CD14-positive monocyte (primary cell): ENCODE results near the gene PAK5. TPM values are rescaled to one million over a fixed set of nuclear protein-coding genes. Genes with fewer than 3 reads are reported as not detected.

ENCODE experiments used
- DNase-seq, 3 donors: peaks; one replicate each; pipeline ENCODE4 v3.0.0-alpha.2; 2011 to 2022
- H2AFZ ChIP-seq: 2 replicates; pipeline ENCODE4 v1.6.0; 2012; ENCODE audit warnings: mild to moderate bottlenecking, low read depth, low read length, inconsistent platforms; ENCODE audit not compliant: insufficient read depth, poor library complexity, severe bottlenecking
- H3K27ac ChIP-seq, 2 donors: 1 replicate in 1 of 2; 2 replicates in 1 of 2; pipeline ENCODE4 v1.5.1; 2012 to 2013; ENCODE audit warnings: low read length in 2 of 2, control low read depth in 1 of 2, inconsistent platforms in 1 of 2, low read depth in 1 of 2, mild to moderate bottlenecking in 1 of 2
- H3K27me3 ChIP-seq, 2 donors: one replicate each; pipeline versions ENCODE4 v1.6.0 to v1.6.1; 2011 to 2013; ENCODE audit warnings: low read length in 2 of 2; ENCODE audit not compliant: control insufficient read depth in 2 of 2, insufficient read depth in 2 of 2
- H3K36me3 ChIP-seq, 2 donors: replicated peaks in 1 of 2; 1 replicate in 1 of 2; 2 replicates in 1 of 2; pipeline versions ENCODE4 v1.5.1 to v1.6.1; 2012 to 2013; ENCODE audit warnings: low read length in 2 of 2, control low read depth in 1 of 2, inconsistent platforms in 1 of 2, mild to moderate bottlenecking in 1 of 2; ENCODE audit not compliant: insufficient read depth in 2 of 2, control insufficient read depth in 1 of 2
- H3K4me1 ChIP-seq, 2 donors: 1 replicate in 1 of 2; 2 replicates in 1 of 2; pipeline versions ENCODE4 v1.5.1 to v1.6.1; 2012 to 2013; ENCODE audit warnings: low read length in 2 of 2, control low read depth in 1 of 2, inconsistent platforms in 1 of 2, mild to moderate bottlenecking in 1 of 2, moderate library complexity in 1 of 2; ENCODE audit not compliant: insufficient read depth in 2 of 2, control insufficient read depth in 1 of 2
- H3K4me2 ChIP-seq: replicated peaks from 2 replicates; pipeline ENCODE3; 2012; ENCODE audit warnings: low read length, moderate library complexity, mild to moderate bottlenecking; ENCODE audit not compliant: poor library complexity, severe bottlenecking; ENCODE audit errors: extremely low read depth
- H3K4me3 ChIP-seq, 3 experiments: fragments of 200-600 bp in 1 of 3; sonication (generic) in 1 of 3; replicated peaks in 1 of 3; 1 replicate in 2 of 3; 2 replicates in 1 of 3; pipeline ENCODE4 v1.5.1; 2011 to 2013; ENCODE audit warnings: low read length in 3 of 3, mild to moderate bottlenecking in 3 of 3, control low read depth in 2 of 3, low read depth in 2 of 3, inconsistent platforms in 1 of 3, moderate library complexity in 1 of 3
- H3K79me2 ChIP-seq: 2 replicates; pipeline ENCODE4 v1.6.0; 2012; ENCODE audit warnings: mild to moderate bottlenecking, control low read depth, inconsistent platforms, low read length, moderate library complexity; ENCODE audit not compliant: insufficient read depth
- H3K9ac ChIP-seq: 2 replicates; pipeline ENCODE4 v1.6.0; 2017; ENCODE audit warnings: low read length, mild to moderate bottlenecking; ENCODE audit not compliant: insufficient read depth, poor library complexity, severe bottlenecking
- H3K9me3 ChIP-seq, 2 donors: replicated peaks in 1 of 2; 1 replicate in 1 of 2; 2 replicates in 1 of 2; pipeline versions ENCODE4 v1.5.1 to v1.6.1; 2012 to 2013; ENCODE audit warnings: low read length in 2 of 2, control low read depth in 1 of 2; ENCODE audit not compliant: control insufficient read depth in 1 of 2, insufficient read depth in 1 of 2
- H4K20me1 ChIP-seq: 2 replicates; pipeline ENCODE4 v1.6.0; 2012; ENCODE audit warnings: mild to moderate bottlenecking, low read length, control low read depth, moderate library complexity; ENCODE audit not compliant: insufficient read depth
- H3K27ac Mint-ChIP-seq, 7 donors: one replicate each; pipeline ENCODE4 v1.8.0; 2020; ENCODE audit warnings: mild to moderate bottlenecking in 7 of 7, mixed read lengths in 7 of 7, moderate library complexity in 6 of 7, inconsistent platforms in 2 of 7
- H3K27me3 Mint-ChIP-seq, 3 donors: one replicate each; pipeline ENCODE4 v1.8.0; 2021 to 2022; ENCODE audit warnings: low read depth in 3 of 3, mild to moderate bottlenecking in 3 of 3, mixed read lengths in 3 of 3, moderate library complexity in 3 of 3, inconsistent platforms in 1 of 3
- H3K36me3 Mint-ChIP-seq, 2 donors: one replicate each; pipeline ENCODE4 v1.8.0; 2020; ENCODE audit warnings: mixed read lengths in 2 of 2, inconsistent platforms in 1 of 2, mild to moderate bottlenecking in 1 of 2
- H3K4me1 Mint-ChIP-seq: one replicate; pipeline ENCODE4 v1.8.0; 2020; ENCODE audit warnings: mild to moderate bottlenecking, mixed read lengths
- H3K4me3 Mint-ChIP-seq, 2 donors: one replicate each; pipeline ENCODE4 v1.8.0; 2020; ENCODE audit warnings: mild to moderate bottlenecking in 2 of 2, mixed read lengths in 2 of 2, moderate library complexity in 1 of 2
- H3K9me3 Mint-ChIP-seq, 7 donors: one replicate each; pipeline ENCODE4 v1.8.0; 2020 to 2022; ENCODE audit warnings: mixed read lengths in 7 of 7, mild to moderate bottlenecking in 6 of 7, moderate library complexity in 6 of 7, inconsistent platforms in 2 of 7
- WGBS: methylation state at CpG from one replicate; pipeline ENCODE4 v1.1.5; 2013; ENCODE audit warnings: missing lambda C conversion rate; ENCODE audit not compliant: insufficient coverage; 5-methylcytosine and 5-hydroxymethylcytosine counted together
- intact Hi-C, 2 donors: fragments of 100-400 bp; cut with micrococcal nuclease; formaldehyde crosslinking; loops; one replicate each; pipeline versions ENCODE4 v1.15.0 to v1.15.1; 2023
- polyA plus RNA-seq, 3 donors: library from polyadenylated mRNA; depleted of rRNA in 1 of 3; unstranded in 2 of 3; stranded (reverse) in 1 of 3; fragments of 300-500 nt in 2 of 3; fragments of >200 nt in 1 of 3; fragmentation: Illumina TruSeq in 2 of 3; gene quantifications; 1 replicate in 2 of 3; 2 replicates in 1 of 3; pipeline ENCODE4 v1.2.3, GENCODE V29; 2012 to 2021
- TF ChIP-seq, protein P1 (sequence below): fragments of 200-600 bp; IDR thresholded peaks from one replicate; pipeline ENCODE4 v1.8.0; 2022; ENCODE audit warnings: antibody characterized with exemption, mild to moderate bottlenecking

PAK5 gene
- polyA plus RNA-seq, 3 donors: not detected

DNA sequence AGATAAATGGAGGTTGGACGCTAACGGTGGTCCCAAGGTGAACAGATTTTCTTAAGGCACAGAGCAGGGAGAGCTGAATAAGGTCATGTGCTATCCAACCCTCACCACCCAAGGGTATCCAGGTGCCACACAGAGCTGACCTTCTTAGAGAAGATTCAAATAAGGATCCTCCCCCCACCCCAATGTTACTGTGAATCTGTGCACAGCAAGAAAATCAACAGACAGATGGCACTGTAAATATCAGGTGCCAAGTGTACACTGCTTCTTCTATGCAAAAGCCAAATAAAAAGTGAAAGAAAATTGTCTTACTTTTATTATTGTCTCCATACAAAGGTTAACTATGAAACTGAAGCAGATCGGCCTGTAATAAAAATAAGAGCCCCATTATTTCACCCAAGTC is 96.9 kb downstream of the PAK5 start:
- Histone ChIP-seq H3K79me2 (no peaks in the 10 kb centered on the region), H3K9ac (no peak overlapping the region), H3K4me1 (no peaks in the 10 kb centered on the region), H3K36me3 (no peaks in the 10 kb centered on the region), H4K20me1 (no peaks in the 10 kb centered on the region), H3K27ac (no peak overlapping the region), H2AFZ (no peak overlapping the region), H3K9me3 (no peaks in the 10 kb centered on the region), H3K4me3 (no peak overlapping the region), H3K4me2 (no peak overlapping the region), H3K27me3 (no peaks in the 10 kb centered on the region)
- peaks cover 0 to 8% (median 3%) of the 10 kb centered on the region in 7 donors for H3K9me3 Mint-ChIP-seq
- no peak overlapping the region for H3K4me3 Mint-ChIP-seq
- TF ChIP-seq, protein P1, sequence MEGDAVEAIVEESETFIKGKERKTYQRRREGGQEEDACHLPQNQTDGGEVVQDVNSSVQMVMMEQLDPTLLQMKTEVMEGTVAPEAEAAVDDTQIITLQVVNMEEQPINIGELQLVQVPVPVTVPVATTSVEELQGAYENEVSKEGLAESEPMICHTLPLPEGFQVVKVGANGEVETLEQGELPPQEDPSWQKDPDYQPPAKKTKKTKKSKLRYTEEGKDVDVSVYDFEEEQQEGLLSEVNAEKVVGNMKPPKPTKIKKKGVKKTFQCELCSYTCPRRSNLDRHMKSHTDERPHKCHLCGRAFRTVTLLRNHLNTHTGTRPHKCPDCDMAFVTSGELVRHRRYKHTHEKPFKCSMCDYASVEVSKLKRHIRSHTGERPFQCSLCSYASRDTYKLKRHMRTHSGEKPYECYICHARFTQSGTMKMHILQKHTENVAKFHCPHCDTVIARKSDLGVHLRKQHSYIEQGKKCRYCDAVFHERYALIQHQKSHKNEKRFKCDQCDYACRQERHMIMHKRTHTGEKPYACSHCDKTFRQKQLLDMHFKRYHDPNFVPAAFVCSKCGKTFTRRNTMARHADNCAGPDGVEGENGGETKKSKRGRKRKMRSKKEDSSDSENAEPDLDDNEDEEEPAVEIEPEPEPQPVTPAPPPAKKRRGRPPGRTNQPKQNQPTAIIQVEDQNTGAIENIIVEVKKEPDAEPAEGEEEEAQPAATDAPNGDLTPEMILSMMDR: no peak
- H3K27me3 Mint-ChIP-seq: no peaks in the 10 kb centered on the region
- peak overlapping the region in 1 of 7 donors; percentile 64 for H3K27ac Mint-ChIP-seq
- no peaks in the 10 kb centered on the region for H3K4me1 Mint-ChIP-seq
- DNase-seq: no peak
- intact Hi-C loops: no loop called here
- H3K36me3 Mint-ChIP-seq: no peaks in the 10 kb centered on the region
- no CpG with 5 or more reads among the region's 3 CpGs for WGBS

DNA sequence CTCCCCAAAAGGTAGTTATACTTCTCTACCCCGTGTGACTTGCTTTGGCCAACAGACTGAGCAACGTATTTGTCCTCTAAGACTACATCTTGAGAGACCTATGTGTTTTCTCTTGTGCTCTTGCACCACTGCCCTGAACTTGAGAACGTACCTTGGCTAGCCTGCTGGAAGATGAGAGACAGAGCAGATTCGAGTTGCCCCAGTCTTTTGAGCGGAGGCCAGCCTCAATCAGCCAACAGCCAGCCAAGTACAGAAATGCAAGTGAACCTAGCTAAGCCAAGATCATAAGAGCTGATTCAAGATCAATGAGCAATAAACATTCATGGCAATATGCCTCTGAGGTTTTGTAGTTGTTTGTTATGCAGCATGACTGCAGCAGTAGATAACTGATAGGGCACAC is 98.4 kb downstream of the PAK5 start:
- H4K20me1 ChIP-seq: no peaks in the 10 kb centered on the region
- intact Hi-C loops: no loop called here
- H3K27me3 Mint-ChIP-seq: no peaks in the 10 kb centered on the region
- H3K9me3 Mint-ChIP-seq: peaks cover 0 to 11% (median 3%) of the 10 kb centered on the region in 7 donors
- TF ChIP-seq, protein P1: no peak
- 90% methylated on average over 5 of the region's 5 CpGs for WGBS
- H3K9me3 ChIP-seq: no peaks in the 10 kb centered on the region
- DNase-seq: no peak
- H3K4me2 ChIP-seq: no peak overlapping the region
- no peaks in the 10 kb centered on the region for H3K4me1 ChIP-seq
- H3K27ac Mint-ChIP-seq: no peak overlapping the region
- no peaks in the 10 kb centered on the region for H3K79me2 ChIP-seq
- H3K4me3 ChIP-seq: no peak overlapping the region
- H3K27ac ChIP-seq: no peak overlapping the region
- H3K4me1 Mint-ChIP-seq: no peaks in the 10 kb centered on the region
- H3K36me3 ChIP-seq: no peaks in the 10 kb centered on the region
- no peaks in the 10 kb centered on the region for H3K36me3 Mint-ChIP-seq
- H2AFZ ChIP-seq: no peak overlapping the region
- no peaks in the 10 kb centered on the region for H3K27me3 ChIP-seq
- no peak overlapping the region for H3K9ac ChIP-seq
- no peak overlapping the region for H3K4me3 Mint-ChIP-seq
